Umbilical cord (tissue), 2 donors: Measurements from ENCODE around the gene RAD51B. TPM values are rescaled to one million over a fixed set of nuclear protein-coding genes. Genes with fewer than 3 reads are reported as not detected.

Experiments used
- DNase-seq: peaks from one replicate; pipeline ENCODE4 v3.0.0-alpha.2; 2015; ENCODE audit warnings: low spot score
- total RNA-seq: library from RNA; depleted of rRNA; stranded (reverse); fragments of >200 nt; gene quantifications from one replicate; pipeline ENCODE4 v1.2.3, GENCODE V29; 2014; ENCODE audit warnings: low replicate concordance; ENCODE audit not compliant: insufficient read depth

RAD51B gene
- total RNA-seq, 1 donor from 2014 or later, result 34.2 TPM

DNA sequence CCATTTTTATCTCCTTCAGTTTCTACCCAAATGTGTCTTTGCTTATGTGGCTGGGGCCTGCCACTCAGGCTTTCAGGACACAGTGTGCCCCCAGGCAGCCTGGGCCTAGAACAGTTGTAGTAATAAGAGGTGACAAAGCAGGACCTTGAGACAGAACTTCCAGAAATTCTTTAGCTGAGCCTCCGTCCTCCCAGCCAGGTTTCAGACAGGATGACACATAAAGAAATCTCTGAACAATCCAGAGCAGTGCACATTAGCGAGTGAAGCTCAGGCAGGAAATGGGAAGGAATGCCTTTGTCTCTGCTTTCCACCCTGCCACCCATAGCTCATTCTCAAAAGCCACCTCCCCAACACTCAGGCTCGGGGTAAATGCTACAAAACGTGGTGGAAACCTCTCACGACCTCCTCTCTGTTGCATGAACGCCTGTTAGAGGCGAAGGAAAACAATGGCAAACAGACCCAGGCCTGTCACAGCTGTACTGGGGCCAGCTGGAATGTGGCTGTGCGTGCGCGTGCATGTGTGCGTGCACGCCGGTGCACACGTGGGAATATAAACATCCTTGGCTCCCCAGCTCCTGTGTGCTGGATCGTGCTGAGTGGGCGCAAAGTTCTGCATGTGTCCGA is 686.6 kb downstream of the RAD51B start:
- peak; percentile 42 for DNase-seq

DNA sequence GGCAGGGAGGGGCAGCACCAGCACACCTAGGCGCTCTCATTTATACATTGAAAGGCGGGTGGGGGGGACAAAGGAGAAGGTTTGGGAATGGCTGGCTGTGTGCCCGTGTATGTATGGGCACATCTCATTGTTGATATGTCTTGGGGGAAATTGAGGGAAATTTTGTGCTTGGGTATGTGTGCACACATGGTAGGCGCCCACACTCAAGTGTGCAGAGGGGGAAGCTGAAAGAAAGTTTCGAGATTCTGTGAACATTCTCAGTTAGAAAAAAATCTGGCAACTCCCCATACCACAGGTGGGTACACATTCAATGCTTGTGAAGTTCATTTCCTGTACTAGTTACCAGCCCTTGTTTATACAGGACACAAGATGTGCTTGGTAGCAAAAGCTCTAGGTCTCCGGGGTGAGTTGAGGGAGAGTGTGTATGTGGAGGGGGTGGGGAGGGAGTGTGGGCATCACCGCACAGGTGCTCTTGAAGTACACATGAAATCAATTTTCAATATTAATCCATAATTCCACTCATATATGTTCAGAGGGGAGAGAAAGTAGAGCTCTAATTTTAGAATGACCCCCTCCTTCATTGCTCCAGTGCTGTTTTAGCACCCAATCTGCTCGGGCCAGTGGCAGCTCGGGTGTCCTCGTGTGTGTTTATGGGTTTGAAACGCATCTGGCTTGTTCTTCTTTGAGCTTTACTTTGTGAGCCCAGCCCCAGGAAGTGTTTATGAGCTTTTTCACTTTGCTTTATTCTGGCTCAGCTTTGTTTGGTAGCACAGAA is 687.3 kb downstream of the RAD51B start:
- no peak for DNase-seq

DNA sequence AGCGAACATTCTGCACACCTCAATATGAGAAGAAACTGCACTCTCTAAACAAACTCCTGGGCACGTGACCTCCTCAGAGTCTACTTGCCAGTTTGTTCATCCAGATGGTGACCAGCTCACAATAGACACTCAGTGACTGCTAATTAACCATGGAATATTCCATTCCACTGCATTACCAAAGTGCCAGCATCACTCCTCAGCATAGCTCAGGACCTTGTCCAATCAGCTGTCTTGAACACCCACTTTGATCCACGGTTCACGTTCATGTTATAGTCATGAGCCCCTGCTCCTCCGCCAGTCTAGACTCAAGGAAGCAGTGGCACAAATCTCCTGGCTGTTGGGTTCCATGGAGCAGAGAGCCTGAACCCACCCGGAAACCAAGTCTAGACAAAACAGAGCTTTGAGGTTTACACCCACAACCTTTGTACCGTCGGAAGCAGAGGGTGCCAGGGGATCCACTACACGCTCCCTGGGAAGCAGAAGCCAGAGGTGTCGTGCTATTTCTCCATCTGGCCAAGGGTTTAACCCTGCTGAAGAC is 688.0 kb downstream of the RAD51B start:
- DNase-seq, result no peak

DNA sequence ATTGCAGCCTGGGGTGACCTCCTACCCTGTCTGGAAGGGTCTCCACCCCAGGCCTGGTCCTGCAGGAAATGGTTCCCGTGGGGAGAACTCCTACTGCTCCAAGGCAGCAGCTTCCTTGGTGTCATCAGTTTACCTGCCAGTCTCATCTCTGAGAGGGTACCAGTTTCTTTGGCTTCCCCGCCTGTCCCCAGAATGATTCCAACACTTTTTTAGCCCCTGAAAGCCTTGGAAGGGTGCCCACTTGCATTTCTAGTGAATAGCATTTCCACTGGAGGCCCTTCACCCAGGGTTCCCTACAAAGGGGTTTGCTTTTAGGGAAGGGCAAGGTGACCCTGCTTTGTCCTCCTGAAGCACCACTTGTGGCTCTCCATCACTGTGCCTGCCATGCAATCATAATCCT is 689.0 kb downstream of the RAD51B start:
- no peak for DNase-seq

DNA sequence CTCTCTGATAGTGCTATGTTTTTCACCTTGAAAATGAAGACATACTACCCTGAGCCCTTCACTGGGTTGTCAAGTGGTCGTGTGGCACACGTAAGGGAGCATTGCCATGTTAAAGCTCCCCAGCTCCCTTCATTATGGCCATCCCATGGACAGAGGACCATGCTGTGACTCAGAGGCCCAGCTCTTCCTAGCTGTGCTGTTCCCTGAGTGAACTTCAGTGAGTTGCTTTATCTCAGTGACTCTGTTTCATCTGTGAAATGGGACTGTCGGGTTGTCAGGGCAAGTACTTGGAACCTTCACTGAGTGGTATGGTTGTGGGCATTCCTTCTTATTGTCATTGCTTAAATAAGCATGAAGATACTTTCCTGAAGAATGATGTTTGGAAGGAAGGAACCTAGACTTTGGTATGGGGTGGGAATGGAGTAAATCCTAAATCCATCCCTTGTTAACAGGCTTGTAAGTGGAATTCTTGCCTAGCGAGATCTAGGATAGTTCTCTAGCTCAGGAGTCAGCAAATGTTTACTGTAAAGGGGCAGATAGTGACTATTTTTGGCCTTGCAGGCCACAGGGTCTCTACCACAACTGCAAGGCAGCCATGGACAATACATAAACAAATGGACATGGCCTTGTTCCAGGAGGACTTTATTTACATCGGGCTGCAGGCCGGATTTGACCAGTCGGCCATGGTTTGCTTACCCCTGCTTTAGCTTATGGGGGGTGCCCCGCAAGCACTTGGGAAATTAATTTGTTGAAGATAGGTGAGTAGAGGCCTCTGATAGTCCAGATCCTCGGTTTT is 689.8 kb downstream of the RAD51B start:
- DNase-seq, result no peak

DNA sequence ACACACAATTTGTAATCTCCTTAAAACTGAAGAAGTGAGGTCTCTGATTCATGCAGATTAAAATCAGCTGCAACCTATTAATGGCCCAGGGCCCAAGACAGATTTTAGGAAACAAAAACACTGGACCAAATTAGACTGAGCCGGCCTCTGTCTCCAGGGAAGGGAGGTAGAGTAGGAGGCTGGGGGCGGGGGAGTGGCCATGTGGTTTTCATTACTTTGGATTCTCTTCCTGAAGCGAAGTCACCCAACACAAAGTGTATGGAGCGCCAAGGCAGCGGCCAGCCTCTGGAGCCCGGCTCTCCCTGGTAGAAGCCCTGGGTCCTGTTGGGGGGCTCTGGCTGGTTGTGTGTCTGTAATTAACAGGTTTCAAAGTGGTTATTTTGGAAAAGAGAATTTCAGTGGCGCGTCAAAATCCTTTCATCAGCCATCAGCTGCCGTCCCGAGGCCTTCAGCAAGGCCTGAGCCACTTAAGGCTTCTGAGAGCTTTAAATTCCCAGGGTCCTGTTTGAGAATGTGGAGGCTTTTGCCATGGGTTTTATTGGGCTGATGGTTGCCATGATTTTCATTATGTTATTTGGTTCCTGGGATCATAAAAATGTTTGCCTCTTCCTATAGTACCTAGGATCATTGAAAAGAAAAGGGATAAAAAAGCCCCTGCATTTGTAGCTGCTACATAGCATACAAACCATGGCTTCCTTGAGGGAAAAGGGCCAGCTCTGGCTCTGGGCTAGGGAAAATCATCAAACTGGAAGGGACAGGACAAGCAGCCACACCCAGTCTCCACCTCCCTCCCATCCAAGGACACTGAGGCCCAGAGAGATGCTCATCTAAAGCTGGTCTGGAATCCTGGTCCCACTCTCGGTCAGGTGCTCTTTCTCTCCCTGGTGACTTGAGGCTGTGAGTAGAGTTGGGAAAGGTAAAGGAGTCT is 690.9 kb downstream of the RAD51B start:
- DNase-seq, result peak; percentile 82

DNA sequence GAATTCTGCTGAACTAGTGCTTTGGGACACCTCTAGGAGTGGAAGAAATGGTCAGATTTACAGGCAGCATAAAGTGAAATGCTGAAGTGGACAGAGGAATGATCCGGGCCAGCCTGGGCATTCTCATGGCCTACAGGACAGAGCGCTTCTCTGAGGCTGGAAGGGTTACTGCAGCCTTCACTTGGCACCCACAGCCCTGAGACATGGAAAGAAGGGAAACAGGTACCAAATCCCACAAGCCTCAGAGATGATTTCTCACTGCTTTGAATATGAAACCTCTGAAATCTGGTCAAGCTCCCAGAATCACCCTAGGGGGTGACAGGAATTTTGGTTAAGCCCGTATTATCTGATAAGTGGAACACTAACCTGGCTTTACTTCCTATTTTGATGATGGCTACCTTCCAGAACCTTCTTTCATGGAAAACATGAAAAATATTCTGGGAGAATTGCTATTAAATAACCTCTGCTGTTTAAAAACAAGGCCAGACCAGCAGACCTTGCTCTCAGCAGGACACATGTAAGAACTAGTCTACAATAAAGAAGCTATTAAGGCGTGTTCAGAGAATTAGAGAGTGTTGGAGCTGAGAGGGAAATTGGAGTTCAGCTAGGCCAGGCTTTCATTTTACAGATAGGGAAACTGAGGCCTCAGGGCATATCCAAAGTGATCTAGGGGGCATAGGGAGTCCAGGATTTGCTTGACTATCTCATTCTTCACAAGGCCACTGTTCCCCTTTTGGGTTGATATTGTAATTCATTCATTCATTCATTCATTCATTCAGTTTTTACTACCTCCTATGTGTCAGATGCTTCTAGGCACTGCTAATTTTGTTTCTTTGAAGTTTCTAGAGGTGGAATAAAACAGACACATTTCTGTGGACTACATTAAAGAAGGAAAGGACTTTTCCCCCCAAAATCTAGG is 691.8 kb downstream of the RAD51B start:
- DNase-seq, result peak; percentile 83

DNA sequence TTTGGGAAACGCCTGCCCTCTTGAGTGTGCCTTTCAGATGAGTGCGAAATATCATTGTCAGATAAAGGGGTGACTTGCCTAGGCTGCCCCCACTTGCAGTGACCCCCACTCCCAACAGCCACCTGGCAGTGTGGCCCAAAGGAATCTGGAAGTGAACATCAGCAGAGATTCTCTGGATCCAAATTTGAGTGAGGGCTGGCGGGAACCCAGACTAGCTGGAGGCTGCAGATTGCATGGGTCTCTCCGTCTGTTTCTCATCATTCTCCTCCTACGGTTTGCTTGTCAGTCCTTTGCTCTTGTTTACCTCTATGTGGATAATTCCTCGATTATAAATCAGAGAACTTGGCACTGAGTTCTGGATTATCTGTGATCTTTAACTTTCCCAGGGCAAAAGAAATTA is 692.5 kb downstream of the RAD51B start:
- peak; percentile 83 for DNase-seq

DNA sequence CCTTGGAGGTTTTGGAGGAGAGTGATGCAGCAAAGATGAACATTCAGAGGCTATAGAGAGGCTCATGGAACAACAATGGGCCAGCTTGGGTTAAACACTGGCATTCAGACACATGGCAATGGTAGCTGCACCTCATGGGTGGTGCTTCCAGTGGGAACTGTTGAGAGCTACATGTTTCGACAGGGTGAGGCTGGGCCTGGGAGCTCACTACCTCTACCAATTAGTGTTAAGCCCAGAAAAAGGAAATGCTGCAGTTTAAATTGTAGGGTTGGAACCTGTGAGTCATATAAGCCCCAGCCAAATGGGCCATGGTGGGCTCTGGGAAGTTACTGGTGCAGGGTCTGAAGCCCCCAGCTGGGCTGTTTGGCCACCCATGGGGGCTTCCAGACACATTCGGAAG is 693.6 kb downstream of the RAD51B start:
- DNase-seq, result no peak

DNA sequence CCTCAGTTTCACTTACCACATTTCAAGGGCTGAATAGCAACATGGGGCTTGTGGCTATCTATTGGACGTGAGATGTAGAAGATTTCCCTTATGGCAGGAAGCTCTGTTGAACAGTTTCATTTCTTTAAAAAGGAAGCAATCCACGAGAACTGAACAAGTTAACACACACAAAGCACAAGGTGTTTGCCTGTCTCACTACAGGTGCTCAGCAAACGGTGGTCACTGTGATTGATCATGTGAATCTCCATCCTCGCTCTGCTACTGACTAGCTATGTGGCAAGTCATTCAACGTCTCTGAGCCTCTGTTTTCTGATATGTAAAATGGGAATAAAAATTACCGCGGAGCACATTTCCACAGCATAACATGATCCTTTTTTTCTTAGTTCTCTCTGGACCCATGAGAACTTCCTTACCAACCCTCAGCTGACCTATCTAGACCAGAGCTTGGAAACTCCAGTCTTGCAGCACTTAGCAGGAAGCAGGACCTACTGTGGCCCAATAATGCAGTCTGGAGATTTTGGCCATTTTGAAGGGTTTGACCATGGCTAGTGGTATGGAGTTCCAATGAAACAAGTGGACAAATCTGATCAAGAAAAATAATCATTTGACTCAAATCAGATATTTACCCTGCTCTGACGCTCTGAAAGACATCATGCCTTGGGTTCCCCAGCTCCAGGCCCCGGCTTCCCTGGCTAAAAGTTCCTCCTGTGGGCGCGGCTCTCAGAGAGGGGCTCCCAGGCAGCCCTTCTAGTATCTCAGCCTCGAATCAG is 694.4 kb downstream of the RAD51B start:
- DNase-seq, result no peak

DNA sequence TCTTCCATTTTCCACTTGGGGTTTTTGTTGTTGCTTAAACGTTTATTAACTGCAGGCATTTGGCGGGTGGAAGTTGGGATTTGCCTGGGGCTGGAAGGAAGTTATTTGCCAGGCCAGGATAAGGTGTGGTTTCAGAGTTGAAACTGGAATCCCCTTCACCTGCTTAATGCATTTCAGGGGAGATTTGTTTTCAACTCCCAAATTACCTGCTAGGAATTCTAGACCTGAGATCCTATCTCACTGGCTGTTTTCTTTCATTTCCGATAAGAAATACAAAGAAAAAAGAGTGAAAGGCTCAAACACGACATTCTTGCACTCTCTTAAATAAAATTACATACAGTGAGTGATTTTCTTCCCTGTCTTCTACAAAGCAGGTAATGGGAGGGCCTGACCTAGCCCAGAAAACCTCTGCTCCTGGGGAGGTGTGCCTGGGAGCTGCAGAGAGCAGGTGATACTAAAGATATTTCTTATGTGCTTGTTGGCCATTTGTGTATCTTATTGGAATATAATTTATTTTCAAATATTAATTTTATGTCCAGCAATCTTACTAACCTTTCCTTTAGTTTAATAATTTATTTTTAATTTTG is 695.1 kb downstream of the RAD51B start:
- DNase-seq, result no peak

DNA sequence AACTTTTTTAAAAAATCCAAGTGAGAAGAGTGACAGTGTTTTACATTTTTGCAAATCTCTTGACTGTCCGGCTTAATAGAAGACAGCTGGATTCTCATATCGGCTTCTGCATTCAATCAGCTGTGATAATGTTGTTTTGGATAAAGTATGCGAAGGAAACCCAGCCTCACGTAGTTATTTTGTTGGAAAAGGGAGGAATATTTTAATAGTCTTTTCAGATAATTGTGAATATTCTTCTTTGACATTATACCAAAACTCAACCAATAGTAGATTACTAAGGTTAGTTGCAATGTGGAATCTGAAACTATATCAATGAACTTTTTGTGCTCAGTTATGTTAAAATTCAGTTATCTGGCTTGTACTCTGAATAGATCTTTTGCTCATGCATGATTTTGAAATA is 696.8 kb downstream of the RAD51B start:
- DNase-seq, result peak; percentile 75

DNA sequence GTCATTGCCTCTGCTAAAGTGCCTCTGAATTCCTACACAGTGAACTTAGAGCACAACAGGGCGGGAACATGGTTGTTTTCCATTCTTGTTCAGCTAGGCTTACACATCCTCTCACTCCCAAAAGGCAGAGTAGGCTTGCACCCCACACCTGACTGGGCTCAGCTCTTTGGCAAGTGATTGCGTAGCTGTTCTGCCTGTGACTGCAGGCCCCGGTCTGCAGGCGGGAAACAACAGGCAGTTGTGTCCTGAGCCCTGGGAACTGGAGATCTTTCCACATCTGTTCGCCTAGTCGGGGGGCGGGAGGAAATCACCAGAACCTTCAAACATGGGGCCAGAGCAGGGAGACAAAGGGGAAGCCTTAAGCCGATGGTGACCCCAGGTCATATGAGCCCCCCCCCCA is 698.6 kb downstream of the RAD51B start:
- DNase-seq, result no peak

DNA sequence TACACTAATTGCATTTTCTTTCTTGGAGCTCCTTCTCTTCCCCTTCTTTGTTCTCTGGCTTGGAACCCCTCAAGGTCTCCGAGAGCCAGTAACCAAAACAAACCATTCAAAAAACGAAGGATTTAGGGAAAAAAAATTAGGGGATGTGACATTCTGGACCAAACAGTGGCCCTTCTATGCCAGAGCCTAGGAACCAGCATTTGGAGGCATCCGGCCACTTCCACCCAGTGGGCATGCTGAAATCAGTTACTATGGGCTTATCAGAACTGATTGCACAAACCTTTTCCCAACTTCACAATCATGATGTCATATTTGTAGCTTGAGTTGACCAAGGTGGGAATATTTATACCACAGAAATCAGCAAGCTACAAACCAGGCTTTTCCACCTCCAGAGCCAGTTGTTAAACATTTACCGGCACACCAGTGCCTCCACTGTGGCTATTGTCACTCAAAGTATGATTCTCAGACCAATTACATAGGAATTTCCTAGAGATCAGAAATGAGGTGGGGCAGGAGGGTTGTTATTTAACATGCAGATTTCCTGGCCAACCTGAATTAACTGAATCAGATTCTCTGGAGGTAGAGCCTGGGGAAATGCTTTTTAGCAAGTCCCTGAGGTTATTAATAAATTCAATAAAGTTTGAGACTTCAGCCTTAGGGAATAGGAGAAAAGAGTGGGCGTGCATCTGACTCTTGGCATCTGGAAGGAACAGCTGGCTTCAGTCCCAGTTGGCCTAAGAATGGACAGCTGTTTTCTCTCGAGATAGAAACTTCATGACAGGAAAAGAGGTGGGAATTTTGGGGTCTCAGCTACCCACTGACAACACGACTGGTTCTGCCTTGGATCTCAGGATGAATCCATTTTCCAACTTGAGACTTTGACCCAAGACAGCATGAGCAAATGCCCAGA is 699.4 kb downstream of the RAD51B start:
- peak; percentile 83 for DNase-seq

DNA sequence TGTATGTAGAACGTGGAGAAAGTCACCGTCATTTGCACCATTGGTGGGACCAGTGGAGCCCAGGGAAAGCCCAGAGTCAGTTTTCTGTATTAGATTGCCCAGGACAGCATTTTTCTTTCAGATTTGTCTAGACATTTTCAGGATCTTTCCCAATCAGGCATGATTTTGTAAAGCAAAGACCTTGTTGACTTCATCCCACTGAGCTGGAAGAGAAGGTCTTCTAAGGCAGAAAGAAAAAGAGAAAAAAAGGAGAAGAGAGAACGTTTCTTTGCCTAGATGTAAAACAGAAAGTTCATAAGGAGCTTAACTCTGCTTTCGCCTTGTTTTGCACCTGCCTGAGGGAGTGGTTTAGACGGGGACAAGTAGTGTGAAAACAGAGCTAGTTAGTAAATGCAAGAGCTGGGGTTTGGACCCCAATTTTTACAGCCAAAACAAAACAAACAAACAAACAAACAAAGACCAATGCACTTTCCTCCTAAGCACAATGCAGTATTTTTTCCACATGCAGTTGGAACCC is 700.1 kb downstream of the RAD51B start:
- DNase-seq, result no peak

DNA sequence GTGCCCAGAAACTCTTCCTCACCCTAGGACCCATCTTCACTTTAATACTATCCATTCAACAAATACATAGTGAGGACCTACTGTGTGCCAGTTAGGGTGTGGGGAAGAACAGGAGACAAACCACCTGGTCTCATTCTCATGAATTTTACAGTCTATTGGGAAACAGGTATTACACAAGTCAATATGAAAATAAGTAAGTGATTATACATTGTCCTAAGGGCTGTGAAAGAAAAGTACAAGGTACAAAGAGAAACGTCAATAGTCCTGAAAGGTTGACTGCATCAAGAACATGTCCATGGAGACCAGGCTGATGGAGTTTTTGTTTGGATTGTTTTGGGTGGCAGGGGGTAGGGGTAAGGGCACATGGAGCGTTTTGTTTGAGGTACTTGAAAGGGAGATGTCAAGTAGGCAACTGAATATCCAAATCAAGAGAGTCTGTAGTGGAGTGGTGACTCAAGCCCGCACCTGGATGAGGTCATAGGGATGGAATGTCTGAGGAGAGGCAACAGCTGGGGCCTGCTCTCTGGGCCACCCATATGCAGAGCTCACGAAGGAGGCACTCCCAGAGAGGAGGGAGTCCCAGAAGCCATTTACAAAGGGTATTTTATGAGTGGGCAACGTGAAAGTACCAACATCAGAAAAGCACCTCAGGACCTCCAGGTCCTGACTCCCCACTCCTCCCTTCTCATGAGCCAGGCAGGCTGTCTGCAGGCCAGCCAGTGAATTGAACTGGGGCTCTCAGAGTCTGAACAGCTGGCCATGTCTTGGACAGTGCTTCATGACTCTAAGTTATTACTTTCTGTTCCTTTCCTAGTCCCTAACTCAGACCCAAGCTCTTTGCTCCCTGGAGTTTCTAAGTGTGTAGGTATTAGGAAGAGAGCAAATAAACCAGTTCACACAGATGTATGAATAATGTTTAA is 701.3 kb downstream of the RAD51B start:
- no peak for DNase-seq

DNA sequence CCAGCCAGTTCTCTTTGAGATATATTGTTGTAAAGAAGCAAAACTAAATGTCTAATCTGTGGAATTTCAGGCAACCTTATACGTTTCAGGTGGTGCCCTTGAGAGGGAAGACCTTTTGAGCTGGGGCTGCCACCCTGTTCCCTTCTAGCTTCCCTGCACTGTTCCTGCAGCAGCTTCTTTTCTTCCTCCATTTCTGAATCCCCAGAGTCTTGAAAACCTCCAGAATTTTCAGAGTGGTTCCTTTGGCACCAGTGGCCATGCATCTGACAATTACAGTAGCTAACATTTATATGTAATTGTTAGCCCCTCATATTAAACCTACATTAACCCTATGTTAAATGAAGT is 702.0 kb downstream of the RAD51B start:
- no peak for DNase-seq
